ENCODE measurements around the gene RHEX. TPM values are rescaled to one million over a fixed set of nuclear protein-coding genes. Genes with fewer than 3 reads are reported as not detected.

Gene RHEX
- total and polyA plus RNA-seq, 2 of the 13 experiments (the other 11 are each of a cell fraction or from before 2014, with no cell fraction given), result 1.4 to 2.7 TPM

- intact Hi-C loops (cut with micrococcal nuclease; ENCODE audit: unreplicated experiment), result no loop called here
- Histone ChIP-seq H3K4me1 (ENCODE audit: insufficient read depth, low read length) (peaks cover 11% of the 10 kb centered on the region; the same call in 1 of the 2 replicates), H3K36me3 (replicated peaks in 1 of 2; ENCODE audit: control insufficient read depth in 1 of 2, insufficient read depth in 2 of 2, low read length in 2 of 2) (no peaks in the 10 kb centered on the region), H2AFZ (ENCODE audit: low read length) (no peak overlapping the region), H3K79me2 (ENCODE audit: insufficient read depth, low read length) (no peaks in the 10 kb centered on the region), H4K20me1 (ENCODE audit: insufficient read depth, low read length) (no peaks in the 10 kb centered on the region), H3K27me3 (ENCODE audit: control insufficient read depth in 1 of 2, insufficient read depth in 2 of 2, low read length in 2 of 2) (peaks cover 0 to 8% of the 10 kb centered on the region in 2 experiments; a peak in 2 of 5 replicates), H3K4me3 (replicated peaks in 1 of 3; ENCODE audit: insufficient read depth in 1 of 3, low read depth in 2 of 3, low read length in 3 of 3) (no peak overlapping the region), H3K4me2 (ENCODE audit: low read depth, low read length) (no peak overlapping the region), H3K9me3 (ENCODE audit: low read length) (no peaks in the 10 kb centered on the region), H3K9ac (ENCODE audit: insufficient read depth, low read depth, low read length) (no peak overlapping the region), H3K27ac (ENCODE audit: extremely low read length, insufficient read depth, low read length) (no peak overlapping the region)
- TF ChIP-seq ZSCAN20 (CRISPR knock-in tag; IDR thresholded peaks at IDR 0.05; ENCODE audit: borderline replicate concordance) (no peak), PHB2 (IDR thresholded peaks at IDR 0.05; ENCODE audit: partially characterized antibody) (no peak), PAF1 (CRISPR knock-in tag; IDR thresholded peaks at IDR 0.05) (no peak), TRIM24 (CRISPR knock-in tag; IDR thresholded peaks at IDR 0.05) (no peak), FOXP4 (CRISPR knock-in tag; IDR thresholded peaks at IDR 0.05) (no peak), HMGA1 (CRISPR knock-in tag; conservative IDR thresholded peaks at IDR 0.05) (no peak), SKIL (CRISPR knock-in tag; IDR thresholded peaks at IDR 0.05; ENCODE audit: borderline replicate concordance) (no peak), MIER2 (CRISPR knock-in tag; IDR thresholded peaks at IDR 0.05) (no peak), ZNF556 (CRISPR knock-in tag; IDR thresholded peaks at IDR 0.05; ENCODE audit: borderline replicate concordance) (no peak), ZBTB33 (CRISPR knock-in tag; IDR thresholded peaks at IDR 0.05) (no peak)
- in situ Hi-C loops (cut with HindIII; ENCODE audit: extremely low pct_ligation_motif_present, low pct_unique_long_range_greater_than_20kb), result no loop called here
- no TSS peak for BruUV-seq (replicated peaks)
- WGBS (ENCODE audit: low lambda C conversion rate), result 4% methylated on average over 5 of the region's 5 CpGs
- DNase-seq (ENCODE audit: low spot score) (no peak), FAIRE-seq (no peak), ATAC-seq (no peak)
- ChIA-PET POLR2A (no interaction called here), CTCF (ENCODE audit: low intra/inter-chr PET ratio, low total read pairs) (no interaction called here)
Observed at GRCh38 chr1:206010060-206010459, 42.9 kb upstream of the RHEX start.

Measured in HepG2 (cell line).